Ramos (cell line): ENCODE results near the gene TRPV2.

Experiments used
- in situ Hi-C: fragments of 300-500 bp; cut with MboI; formaldehyde crosslinking; loops from one replicate; pipeline ENCODE4 v1.14.3; 2022; ENCODE audit warnings: low sequenced_read_pairs; ENCODE audit not compliant: unreplicated experiment

TRPV2 gene

GRCh38 chr17:16453493-16453851, 38.1 kb downstream of the TRPV2 start:
- in situ Hi-C loops: no loop called here

- in situ Hi-C loops: no loop called here
Observed at GRCh38 chr17:16455997-16456741, 40.8 kb downstream of the TRPV2 start.

GRCh38 chr17:16456742-16457316, 41.5 kb downstream of the TRPV2 start:
- in situ Hi-C loops: no loop called here

- in situ Hi-C loops: no loop called here
Observed at GRCh38 chr17:16459271-16459670, 43.9 kb downstream of the TRPV2 start.

- in situ Hi-C loops: no loop called here
Observed at GRCh38 chr17:16459855-16460550, 44.6 kb downstream of the TRPV2 start.

DNA sequence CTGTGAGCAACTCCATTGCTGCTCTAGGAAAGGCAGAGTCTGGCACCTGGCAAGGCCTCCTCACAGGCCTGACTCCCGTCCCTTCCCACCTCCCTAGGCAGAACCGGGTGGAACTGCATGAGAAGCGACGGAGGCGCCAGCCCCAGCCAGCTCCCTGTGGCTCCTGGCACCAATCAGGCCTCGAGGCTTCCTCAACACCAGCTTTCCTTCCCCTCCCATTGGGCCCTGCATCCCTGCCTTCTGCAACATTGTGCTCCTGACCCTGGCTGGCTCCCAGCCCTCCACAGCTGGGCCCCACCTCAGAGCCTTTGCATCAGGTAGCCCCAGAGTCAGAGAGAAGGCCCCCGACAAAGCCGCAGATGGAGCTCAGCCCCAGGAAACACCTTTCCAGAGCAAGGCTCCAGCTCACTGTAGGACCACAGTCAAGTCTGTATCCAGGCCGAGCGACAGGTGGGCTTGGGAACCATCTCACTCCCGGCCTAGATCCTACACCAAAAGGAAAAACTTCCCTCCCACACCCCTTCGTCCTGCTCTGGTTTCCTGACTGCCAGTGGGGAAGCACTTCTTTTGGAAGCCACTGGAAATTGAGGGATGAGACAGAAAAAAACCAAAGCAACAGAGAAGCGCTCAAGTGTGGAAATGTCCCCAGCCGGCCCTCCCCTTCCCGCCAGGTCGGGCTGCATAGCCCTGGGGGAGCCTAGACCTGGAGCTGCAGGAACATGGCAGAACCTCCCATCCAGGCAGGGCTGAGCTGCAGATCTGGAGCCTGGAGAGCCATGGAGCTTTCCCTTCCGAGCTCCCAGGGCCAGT, 45.6 kb downstream of the TRPV2 start:
- in situ Hi-C loops: no loop called here

GRCh38 chr17:16461606-16461866, 46.2 kb downstream of the TRPV2 start:
- in situ Hi-C loops: no loop called here

- in situ Hi-C loops: no loop called here
Observed at GRCh38 chr17:16462070-16462864, 46.9 kb downstream of the TRPV2 start.

DNA sequence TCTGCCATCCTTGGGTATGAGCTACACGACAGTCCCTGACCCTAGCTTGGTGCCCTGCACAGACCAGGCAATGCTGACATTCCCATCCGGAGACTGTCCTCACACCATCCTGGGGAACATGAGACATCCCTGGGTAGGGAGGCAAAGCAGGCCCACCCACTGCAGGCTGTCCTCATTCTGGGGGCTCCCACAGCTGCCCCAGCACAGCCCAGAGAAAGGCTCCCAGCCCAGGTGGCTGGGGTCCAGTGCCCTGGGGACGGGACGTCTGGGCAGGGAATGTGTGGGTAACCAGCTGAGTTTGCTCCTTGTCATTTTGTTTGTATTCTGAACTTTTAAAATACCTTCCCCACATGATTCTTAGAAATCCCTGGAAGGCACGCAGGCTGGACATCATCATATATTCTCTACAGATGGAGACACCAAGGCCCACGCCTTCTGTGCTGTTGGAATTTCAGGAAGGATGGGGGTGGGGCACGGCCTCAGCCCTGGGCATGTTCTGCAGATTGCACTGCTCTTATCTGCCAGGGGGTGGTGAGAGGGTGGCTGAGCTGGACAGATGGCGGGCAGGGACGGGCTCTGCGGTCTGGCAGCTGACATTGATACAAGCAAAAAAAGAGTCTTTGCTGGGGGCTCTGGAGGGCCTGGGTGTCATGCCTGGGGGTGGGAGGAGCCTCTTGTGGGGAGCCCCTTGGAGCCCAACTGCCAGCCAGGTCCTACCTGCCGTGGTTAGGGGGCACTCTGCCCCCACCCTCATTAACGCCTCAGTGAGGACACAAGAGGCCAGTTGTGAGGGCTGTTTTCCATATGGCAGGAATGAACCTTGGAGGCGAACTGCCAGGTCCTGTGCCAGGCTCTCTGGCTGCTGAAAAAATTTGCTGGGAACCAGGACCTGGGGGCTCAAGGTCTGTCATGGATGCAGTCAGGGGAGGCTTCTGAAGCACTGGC, 48.3 kb downstream of the TRPV2 start:
- in situ Hi-C loops: no loop called here

DNA sequence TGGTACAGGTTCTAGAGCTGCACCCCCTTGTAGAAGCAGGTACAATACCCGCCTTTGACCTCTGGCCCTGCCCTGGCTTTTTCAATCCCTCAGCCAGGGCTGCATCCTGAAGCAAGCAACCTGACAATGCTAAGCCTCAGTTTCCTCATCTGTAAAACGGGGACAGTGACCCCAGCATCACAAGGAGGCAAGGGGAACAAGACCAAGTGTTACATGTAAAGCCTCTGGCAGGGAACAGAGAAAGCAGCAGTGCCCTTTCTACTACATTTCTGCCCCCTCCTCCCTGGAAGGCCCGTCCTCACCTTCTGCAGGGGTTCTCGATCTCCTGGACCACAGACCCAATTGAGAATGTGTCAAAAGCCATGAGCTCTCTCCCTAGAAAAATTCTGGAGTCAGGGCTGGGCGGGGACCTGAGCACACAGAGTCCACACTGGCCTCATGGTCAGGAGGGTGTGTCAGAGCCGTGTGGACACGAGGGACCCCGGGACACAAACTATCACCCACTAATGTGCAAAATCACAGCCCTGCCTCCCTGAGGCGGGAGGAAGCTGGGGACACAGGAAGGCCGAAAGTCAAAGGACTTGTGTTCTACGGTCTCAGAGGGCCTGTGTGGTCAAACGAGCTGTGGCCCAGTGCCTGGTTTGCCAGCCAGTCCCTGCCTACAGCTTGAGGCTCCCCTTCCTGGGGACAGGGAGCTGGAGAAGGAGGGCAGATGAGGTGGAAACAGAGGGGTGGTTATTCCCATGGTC, 49.1 kb downstream of the TRPV2 start:
- in situ Hi-C loops: no loop called here

GRCh38 chr17:16465052-16465312, 49.6 kb downstream of the TRPV2 start:
- in situ Hi-C loops: no loop called here

DNA sequence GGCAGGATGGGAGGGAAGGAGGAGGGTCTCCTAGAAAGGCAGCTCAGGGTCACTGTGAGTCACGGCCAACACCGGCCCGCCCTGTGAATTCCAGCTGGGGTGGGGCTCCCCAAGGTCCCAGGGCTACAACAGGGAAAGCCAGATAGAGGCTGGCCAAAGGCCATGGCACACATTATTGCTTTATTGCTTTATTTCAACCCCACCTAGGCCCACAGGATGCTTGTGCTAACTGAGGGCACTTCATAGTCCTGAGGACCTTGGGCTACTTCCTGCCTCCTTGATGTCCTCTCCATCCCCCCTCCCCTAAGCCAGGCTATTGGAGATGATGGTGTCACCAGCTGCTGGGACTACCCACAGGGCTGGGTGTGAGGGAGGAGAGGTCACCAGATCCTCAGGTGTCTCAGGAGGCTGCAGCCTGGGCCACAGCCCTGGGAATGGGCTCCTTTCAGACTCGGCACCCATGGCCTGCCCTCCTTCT, 50.5 kb downstream of the TRPV2 start:
- in situ Hi-C loops: no loop called here

- in situ Hi-C loops: no loop called here
Observed at GRCh38 chr17:16466407-16466806, 51.0 kb downstream of the TRPV2 start.

DNA sequence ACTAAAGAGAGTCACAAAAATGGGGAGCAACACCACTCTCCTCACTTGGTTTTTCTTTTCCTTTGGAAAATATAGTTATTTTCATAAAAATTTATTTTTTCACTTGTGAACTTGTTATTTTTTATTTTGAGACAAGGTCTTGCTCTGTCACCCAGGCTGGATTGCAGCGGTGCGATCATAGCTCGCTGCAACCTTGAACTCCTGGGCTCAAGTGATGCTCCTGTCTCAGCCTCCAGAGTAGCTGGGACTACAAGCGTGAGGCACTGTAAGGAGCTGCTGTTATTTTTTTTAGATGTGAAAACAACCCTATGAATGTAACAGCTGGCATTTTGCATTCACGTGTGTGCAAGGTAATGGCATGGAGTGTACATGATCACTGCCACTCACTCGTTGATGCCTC, 51.7 kb downstream of the TRPV2 start:
- in situ Hi-C loops: no loop called here

GRCh38 chr17:16467886-16468285, 52.5 kb downstream of the TRPV2 start:
- in situ Hi-C loops: no loop called here

DNA sequence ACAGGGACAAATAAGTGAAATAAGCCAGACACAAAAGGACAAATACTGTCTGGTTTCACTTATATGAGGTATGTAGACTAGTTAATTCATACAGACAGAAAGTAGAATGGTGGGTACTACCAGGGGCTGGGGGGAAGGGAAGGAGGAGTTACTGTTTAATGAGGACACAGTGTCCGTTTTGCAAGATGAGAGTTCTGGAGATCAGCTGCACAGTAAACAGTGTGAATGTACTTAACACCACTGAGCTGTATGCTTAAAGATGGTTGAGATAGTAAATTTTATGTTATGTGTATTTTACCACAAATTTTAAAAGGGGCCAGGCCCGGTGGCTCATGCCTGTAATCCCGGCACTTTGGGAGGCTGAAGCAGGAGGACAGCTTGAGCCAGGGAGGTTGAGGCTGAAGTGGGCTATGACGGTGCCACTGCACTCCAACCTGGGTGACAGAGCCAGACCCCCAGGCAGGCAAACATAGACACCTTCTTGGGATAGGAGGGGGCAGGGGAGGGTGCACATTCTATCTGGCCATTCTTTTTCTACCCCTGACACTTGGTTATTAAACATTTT, 53.1 kb downstream of the TRPV2 start:
- in situ Hi-C loops: no loop called here

DNA sequence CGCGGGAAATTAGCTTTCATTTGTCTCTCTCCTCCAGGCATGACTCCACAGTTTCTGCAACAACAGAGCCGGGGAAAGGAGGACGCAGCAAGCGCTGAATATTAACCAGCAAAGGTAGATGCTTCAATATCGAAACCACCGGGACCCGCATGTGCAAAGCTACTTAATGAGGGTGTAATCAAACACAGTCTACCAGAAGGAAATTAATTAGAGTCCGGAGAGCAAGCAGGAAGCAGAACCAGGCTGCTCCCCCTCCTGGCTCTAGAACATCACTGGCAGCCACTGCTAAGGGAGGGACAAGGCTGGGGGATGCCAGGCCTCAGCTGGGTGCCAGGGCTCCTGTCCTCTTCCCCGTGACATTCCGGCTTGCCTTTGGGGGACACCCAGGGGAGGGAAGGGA, 54.9 kb downstream of the TRPV2 start:
- in situ Hi-C loops: no loop called here

- in situ Hi-C loops: no loop called here
Observed at GRCh38 chr17:16471295-16471694, 55.9 kb downstream of the TRPV2 start.
